GM12878 (cell line): ENCODE data around the gene E2F7. TPM values are rescaled to one million over a fixed set of nuclear protein-coding genes. Genes with fewer than 3 reads are reported as not detected.

ENCODE experiments used
- ATAC-seq: fragments of 200-7000 bp; cut with Tn5 transposase; 3 replicates; pipeline ENCODE4 v1.9.1; 2020; ENCODE audit warnings: mild to moderate bottlenecking, moderate library complexity
- BruUV-seq: library from RNA; stranded (reverse); fragments of 400-500 nt; replicated peaks from 2 replicates; lab custom pipeline; 2021; lab: Mats Ljungman, UMichigan
- CTCF ChIA-PET: fragments of 300-600 bp; sonication (Branson Sonifier 250); formaldehyde crosslinking; extraction: SDS; loops from one replicate; lab custom pipeline; 2021; ENCODE audit warnings: inconsistent platforms; lab: Yijun Ruan, JAX
- POLR2A ChIA-PET: fragments of 350-600 bp; formaldehyde crosslinking; extraction: SDS; loops from one replicate; lab custom pipeline; 2021; ENCODE audit warnings: inconsistent platforms; lab: Charles Lee
- RAD21 ChIA-PET: fragments of 300-600 bp; sonication (Branson Sonifier 250); formaldehyde crosslinking; loops from one replicate; lab custom pipeline; 2023; ENCODE audit warnings: antibody characterized with exemption; ENCODE audit not compliant: unreplicated experiment; lab: Charles Lee
- SMC1A ChIA-PET: fragments of 300-600 bp; sonication (Branson Sonifier 250); formaldehyde crosslinking; loops from one replicate; lab custom pipeline; 2023; ENCODE audit not compliant: unreplicated experiment, uncharacterized antibody; lab: Charles Lee
- DNase-seq: peaks from one replicate; pipeline ENCODE4 v3.0.0-alpha.2; 2011; ENCODE audit warnings: low read depth, low spot score
- FAIRE-seq: peaks from 3 replicates; lab custom pipeline; 2011; peaks lifted over from hg19 to GRCh38; lab: Jason Lieb, UNC
- H2AFZ ChIP-seq: 2 replicates; pipeline ENCODE4 v1.6.0; 2011; ENCODE audit warnings: low read depth, low read length, control low read depth; ENCODE audit not compliant: control insufficient read depth
- H3K27ac ChIP-seq: 2 replicates; pipeline ENCODE4 v1.5.1; 2011; ENCODE audit warnings: control low read depth; ENCODE audit not compliant: control insufficient read depth, insufficient read depth
- H3K27me3 ChIP-seq, 2 experiments: replicated peaks in 1 of 2; 2 replicates each; pipeline versions ENCODE4 v1.6.0 to v1.6.1; 2011; ENCODE audit warnings: low read length in 1 of 2; ENCODE audit not compliant: control insufficient read depth in 2 of 2, insufficient read depth in 2 of 2
- H3K36me3 ChIP-seq, 2 experiments: 2 replicates each; pipeline ENCODE4 v1.5.1; 2011; ENCODE audit warnings: low read length in 1 of 2; ENCODE audit not compliant: control insufficient read depth in 2 of 2, insufficient read depth in 2 of 2
- H3K4me1 ChIP-seq: 2 replicates; pipeline ENCODE4 v1.6.1; 2011; ENCODE audit warnings: mild to moderate bottlenecking, low read length, moderate library complexity, mixed read lengths; ENCODE audit not compliant: control insufficient read depth, insufficient read depth
- H3K4me2 ChIP-seq: 2 replicates; pipeline ENCODE4 v1.6.0; 2011; ENCODE audit warnings: control low read depth; ENCODE audit not compliant: control insufficient read depth, insufficient read depth
- H3K4me3 ChIP-seq: fragments of 200-600 bp; sonication (generic); 2 replicates; pipeline ENCODE4 v1.5.1; 2016
- H3K79me2 ChIP-seq: 2 replicates; pipeline ENCODE4 v1.6.0; 2011; ENCODE audit warnings: low read length; ENCODE audit not compliant: control insufficient read depth, insufficient read depth
- H3K9ac ChIP-seq: 2 replicates; pipeline ENCODE4 v1.8.0; 2011; ENCODE audit warnings: low read length, control low read depth, mixed read lengths; ENCODE audit not compliant: control insufficient read depth, insufficient read depth
- H3K9me3 ChIP-seq: replicated peaks from 3 replicates; pipeline ENCODE4 v1.5.1; 2011; ENCODE audit warnings: mild to moderate bottlenecking, low read length; ENCODE audit not compliant: control insufficient read depth, insufficient read depth
- H4K20me1 ChIP-seq: 2 replicates; pipeline ENCODE4 v1.6.0; 2011; ENCODE audit not compliant: control insufficient read depth, insufficient read depth
- ATF2 ChIP-seq: IDR thresholded peaks from 2 replicates; pipeline ENCODE4 v1.6.1; 2012; ENCODE audit warnings: low read length, inconsistent platforms
- CUX1 ChIP-seq: IDR thresholded peaks from 2 replicates; pipeline ENCODE4 v1.6.1; 2012; ENCODE audit warnings: improper control_type of control experiment, low read depth, low read length; ENCODE audit not compliant: insufficient replicate concordance
- IRF5 ChIP-seq: fragments of 450-650 bp; IDR thresholded peaks from 2 replicates; pipeline ENCODE4 v1.6.1; 2017; ENCODE audit warnings: borderline replicate concordance
- MEF2B ChIP-seq: fragments of 450-650 bp; IDR thresholded peaks from 2 replicates; pipeline ENCODE4 v1.6.1; 2018; ENCODE audit warnings: mild to moderate bottlenecking, moderate library complexity; ENCODE audit not compliant: partially characterized antibody, poor library complexity, severe bottlenecking
- NRF1 ChIP-seq: conservative IDR thresholded peaks from 2 replicates; pipeline ENCODE4 v1.6.1; 2011; ENCODE audit warnings: mild to moderate bottlenecking, low read depth, low read length, improper control_type of control experiment
- PAX5 ChIP-seq: IDR thresholded peaks from 2 replicates; pipeline ENCODE4 v1.6.1; 2011; ENCODE audit warnings: low read depth, low read length, borderline replicate concordance
- POLR2AphosphoS2 ChIP-seq: IDR thresholded peaks from 2 replicates; pipeline ENCODE4 v1.6.1; 2011; ENCODE audit warnings: low read depth, mild to moderate bottlenecking, low read length, improper control_type of control experiment, moderate library complexity
- POU2F2 ChIP-seq: IDR thresholded peaks from 3 replicates; pipeline ENCODE4 v1.6.1; 2011; ENCODE audit warnings: low read depth, mild to moderate bottlenecking, low read length, borderline replicate concordance
- RAD21 ChIP-seq: IDR thresholded peaks from 2 replicates; pipeline ENCODE4 v1.6.1; 2011; ENCODE audit warnings: mild to moderate bottlenecking, low read depth, low read length, moderate library complexity; ENCODE audit not compliant: insufficient read depth
- ZNF622 ChIP-seq: fragments of 450-650 bp; IDR thresholded peaks from 2 replicates; pipeline ENCODE4 v1.6.1; 2017; ENCODE audit warnings: mild to moderate bottlenecking, inconsistent platforms
- WGBS: methylation state at CpG from one replicate; pipeline ENCODE4 v1.1.6; 2016; ENCODE audit warnings: low lambda C conversion rate; ENCODE audit not compliant: insufficient replicate concordance, insufficient coverage; ENCODE audit errors: missing lambda C conversion rate; 5-methylcytosine and 5-hydroxymethylcytosine counted together
- in situ Hi-C: fragments of 300-500 bp; cut with MboI; formaldehyde crosslinking; loops from 9 replicates; pipeline ENCODE4 v1.14.3; 2018; ENCODE audit warnings: mixed read lengths
- intact Hi-C: fragments of 100-400 bp; cut with micrococcal nuclease; formaldehyde crosslinking; loops from one replicate; pipeline ENCODE4 v1.14.2; 2022; ENCODE audit not compliant: unreplicated experiment
- polyA plus RNA-seq, 11 experiments: library from polyadenylated mRNA; depleted of rRNA in 4 of 11; unstranded in 6 of 11; stranded (reverse) in 5 of 11; fragments of >200 nt; fragmentation: Nextera tagmentation in 4 of 11; fragmentation: Illumina TruSeq in 1 of 11; extraction: Ambion mirVana in 4 of 11; extraction: Trizol in 1 of 11; gene quantifications; 1 replicate in 1 of 11; 2 replicates in 10 of 11; pipeline versions ENCODE4 v1.2.1 to v1.2.3, GENCODE V29; 2011 to 2016; ENCODE audit warnings: inconsistent platforms in 2 of 11, missing spikeins in 2 of 11, low read depth in 1 of 11
- total RNA-seq, 4 experiments: library from RNA; depleted of rRNA in 3 of 4; stranded (reverse); fragments of >200 nt in 3 of 4; fragmentation: Illumina TruSeq in 1 of 4; extraction: Trizol in 1 of 4; gene quantifications; 2 replicates each; pipeline versions ENCODE4 v1.2.1 to v1.2.3, GENCODE V29; 2013 to 2021

Gene E2F7
- total and polyA plus RNA-seq, 10 of the 15 experiments (the other 5 are each of a cell fraction or from before 2014, with no cell fraction given) = 5.6 to 32.1 (median 19.9) TPM

- DNase-seq (no peak), ATAC-seq (no peak), FAIRE-seq (no peak)
- Histone ChIP-seq H4K20me1 (no peaks in the 10 kb centered on the region), H3K79me2 (no peaks in the 10 kb centered on the region), H3K9me3 (no peaks in the 10 kb centered on the region), H2AFZ (no peak overlapping the region), H3K4me3 (no peak overlapping the region), H3K9ac (no peak overlapping the region), H3K27ac (no peak overlapping the region), H3K4me1 (no peaks in the 10 kb centered on the region), H3K36me3 (no peaks in the 10 kb centered on the region; a peak in 3 of 4 replicates), H3K27me3 (no peaks in the 10 kb centered on the region)
- SMC1A ChIA-PET = no interaction called here
- no TSS peak for BruUV-seq
- in situ Hi-C loops = no loop called here
- POLR2A ChIA-PET = no interaction called here
- RAD21 ChIA-PET = no interaction called here
- TF ChIP-seq IRF5 (no peak), ZNF622 (no peak), POU2F2 (no peak), CUX1 (no peak), PAX5 (no peak), ATF2 (no peak), NRF1 (no peak), MEF2B (no peak), RAD21 (no peak), POLR2AphosphoS2 (no peak)
- TF ChIP-seq, all 136 proteins: peak for 0
- WGBS = 0% methylated on average over 1 of the region's 1 CpG
- H3K4me2 ChIP-seq = no peak overlapping the region
- intact Hi-C loops = loop anchor here (10.0 kb wide), 1 partner anchor 222 kb away; no protein-coding TSS in a partner anchor
- CTCF ChIA-PET = no interaction called here
Measured at GRCh38 chr12:77016606-77017005, 48.8 kb downstream of the E2F7 start.
